ENCODE results near the gene GNB2.
"Not testable (repeated sequence)": the region's sequence is repeated elsewhere in the genome, so short reads cannot be mapped to it uniquely, and the experiment has no call there.

Gene GNB2

GRCh38 chr7:100705320-100705752 lies 31.8 kb downstream of the GNB2 start:
- peak; percentile 83 for DNase-seq

GRCh38 chr7:100705753-100706671 lies 32.5 kb downstream of the GNB2 start, which contains the start of gene POP7:
TSS of gene POP7 (plus strand) at chr7:100706121. CDS start at chr7:100706831, 710 bp downstream.
- peak; percentile 100 for DNase-seq

GRCh38 chr7:100706672-100707311 lies 33.3 kb downstream of the GNB2 start:
- DNase-seq, result peak; percentile 39

GRCh38 chr7:100708395-100708794 lies 34.9 kb downstream of the GNB2 start:
- DNase-seq, result no peak

GRCh38 chr7:100710452-100710851 lies 36.9 kb downstream of the GNB2 start:
- no peak for DNase-seq

GRCh38 chr7:100711369-100711768 lies 37.8 kb downstream of the GNB2 start:
- no peak for DNase-seq

GRCh38 chr7:100714725-100715124 lies 41.2 kb downstream of the GNB2 start:
- DNase-seq, result no peak

GRCh38 chr7:100717073-100717472 lies 43.5 kb downstream of the GNB2 start:
- DNase-seq, result not testable (repeated sequence)

- no peak for DNase-seq
Measured at GRCh38 chr7:100719523-100720278, 46.2 kb downstream of the GNB2 start.

GRCh38 chr7:100720279-100720670 lies 46.7 kb downstream of the GNB2 start, which contains the start of gene EPO:
TSS of gene EPO (plus strand) at chr7:100720468. CDS start at chr7:100720981, 513 bp downstream.
- DNase-seq, result no peak

GRCh38 chr7:100720671-100721504 lies 47.3 kb downstream of the GNB2 start:
- DNase-seq, result no peak

GRCh38 chr7:100721505-100721812 lies 47.9 kb downstream of the GNB2 start:
- DNase-seq, result no peak

- no peak for DNase-seq
Measured at GRCh38 chr7:100722480-100723212, 49.1 kb downstream of the GNB2 start.

GRCh38 chr7:100723732-100724275 lies 50.3 kb downstream of the GNB2 start:
- DNase-seq, result peak; percentile 24

- not testable (repeated sequence) for DNase-seq
Measured at GRCh38 chr7:100724364-100724763, 50.8 kb downstream of the GNB2 start.

- no peak for DNase-seq
Measured at GRCh38 chr7:100726996-100727761, 53.6 kb downstream of the GNB2 start.

- no peak for DNase-seq
Measured at GRCh38 chr7:100728196-100728595, 54.7 kb downstream of the GNB2 start.

Measured in NCI-H69 (cell line).